GM10266 (cell line): ENCODE results near the gene NME4.

ENCODE experiments used
- DNase-seq: peaks from one replicate; pipeline ENCODE4 v3.0.0; 2012; ENCODE audit errors: extremely low spot score
- TF ChIP-seq, protein P1 (sequence below): IDR thresholded peaks from 2 replicates; pipeline ENCODE4 v1.5.1; 2012; ENCODE audit warnings: mild to moderate bottlenecking, low read depth; ENCODE audit not compliant: control insufficient read depth, insufficient read depth; ENCODE audit errors: missing control alignments

Gene NME4

DNA sequence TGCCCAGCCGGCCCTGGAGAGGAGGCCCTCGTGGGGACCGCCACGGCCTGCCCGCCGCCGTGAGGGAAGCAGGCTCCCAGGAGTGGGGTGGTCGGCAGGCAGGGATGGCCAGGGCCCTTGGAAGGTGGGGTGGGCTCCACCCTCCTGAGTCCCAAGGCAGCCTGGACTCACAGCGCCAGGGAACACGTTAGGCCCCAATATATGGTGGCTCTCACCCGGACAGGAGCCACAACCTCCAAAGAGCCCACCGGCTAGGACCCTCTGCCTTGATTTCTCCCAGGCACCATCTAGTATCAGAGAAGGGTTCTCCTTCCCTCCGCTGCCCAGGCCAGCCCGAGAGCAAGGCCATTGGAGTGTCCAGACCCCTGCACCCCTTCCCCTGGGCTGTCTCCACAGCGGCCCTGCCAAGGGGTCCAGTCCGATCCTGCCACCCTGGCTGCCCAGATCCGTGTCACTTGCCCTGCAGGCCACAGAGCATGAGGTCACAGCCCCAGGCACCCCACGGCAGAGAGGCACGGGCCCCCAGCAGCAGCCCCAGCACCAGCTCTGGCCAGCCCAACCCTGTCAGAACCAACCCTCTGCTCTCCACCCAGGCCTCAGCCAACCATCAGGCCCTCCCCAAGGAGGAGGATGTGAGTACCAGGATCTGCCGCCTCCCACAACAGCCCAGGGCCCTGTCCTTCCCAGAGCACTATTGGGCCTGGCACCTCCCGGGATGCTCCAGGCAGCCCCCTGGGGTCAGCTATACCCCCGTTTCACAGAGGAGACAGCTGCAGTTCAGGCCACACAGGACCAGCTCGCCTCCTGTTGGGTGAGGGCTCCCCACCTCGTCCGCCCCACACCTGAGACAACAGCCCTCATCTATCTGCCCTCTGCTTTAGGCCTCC lies 43.4 kb upstream of the NME4 start:
- no peak for DNase-seq
- TF ChIP-seq, protein P1, sequence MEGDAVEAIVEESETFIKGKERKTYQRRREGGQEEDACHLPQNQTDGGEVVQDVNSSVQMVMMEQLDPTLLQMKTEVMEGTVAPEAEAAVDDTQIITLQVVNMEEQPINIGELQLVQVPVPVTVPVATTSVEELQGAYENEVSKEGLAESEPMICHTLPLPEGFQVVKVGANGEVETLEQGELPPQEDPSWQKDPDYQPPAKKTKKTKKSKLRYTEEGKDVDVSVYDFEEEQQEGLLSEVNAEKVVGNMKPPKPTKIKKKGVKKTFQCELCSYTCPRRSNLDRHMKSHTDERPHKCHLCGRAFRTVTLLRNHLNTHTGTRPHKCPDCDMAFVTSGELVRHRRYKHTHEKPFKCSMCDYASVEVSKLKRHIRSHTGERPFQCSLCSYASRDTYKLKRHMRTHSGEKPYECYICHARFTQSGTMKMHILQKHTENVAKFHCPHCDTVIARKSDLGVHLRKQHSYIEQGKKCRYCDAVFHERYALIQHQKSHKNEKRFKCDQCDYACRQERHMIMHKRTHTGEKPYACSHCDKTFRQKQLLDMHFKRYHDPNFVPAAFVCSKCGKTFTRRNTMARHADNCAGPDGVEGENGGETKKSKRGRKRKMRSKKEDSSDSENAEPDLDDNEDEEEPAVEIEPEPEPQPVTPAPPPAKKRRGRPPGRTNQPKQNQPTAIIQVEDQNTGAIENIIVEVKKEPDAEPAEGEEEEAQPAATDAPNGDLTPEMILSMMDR: no peak

DNA sequence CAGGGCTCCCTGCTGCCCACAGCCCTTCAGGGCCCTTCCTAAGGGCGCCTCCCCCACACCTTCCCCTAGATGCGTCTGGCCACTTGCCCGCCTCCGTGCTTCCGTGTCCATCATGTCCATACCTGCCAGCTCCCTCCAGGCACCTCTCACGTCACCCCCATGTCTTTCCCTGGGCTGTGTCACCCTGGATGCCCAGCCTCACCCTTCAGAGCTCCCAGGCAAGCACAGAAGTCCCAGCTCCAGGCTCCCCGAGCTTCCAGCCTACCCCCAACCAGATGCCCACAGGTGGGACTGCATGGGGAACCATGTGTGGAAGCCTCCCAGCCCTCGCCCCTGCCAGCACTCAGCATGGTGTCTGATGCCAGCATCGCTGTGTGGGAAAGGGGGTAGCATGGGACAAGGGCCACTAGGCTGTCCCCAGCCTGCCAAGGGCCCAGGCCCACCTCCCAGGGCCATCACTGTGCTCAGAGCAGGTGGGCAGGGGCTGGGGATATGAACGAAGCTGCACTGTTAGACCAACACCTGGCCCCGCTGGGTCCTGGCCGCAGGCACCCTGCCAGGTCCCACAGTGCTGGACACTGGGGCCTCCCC lies 42.6 kb upstream of the NME4 start:
- TF ChIP-seq, protein P1: no peak
- DNase-seq: no peak

DNA sequence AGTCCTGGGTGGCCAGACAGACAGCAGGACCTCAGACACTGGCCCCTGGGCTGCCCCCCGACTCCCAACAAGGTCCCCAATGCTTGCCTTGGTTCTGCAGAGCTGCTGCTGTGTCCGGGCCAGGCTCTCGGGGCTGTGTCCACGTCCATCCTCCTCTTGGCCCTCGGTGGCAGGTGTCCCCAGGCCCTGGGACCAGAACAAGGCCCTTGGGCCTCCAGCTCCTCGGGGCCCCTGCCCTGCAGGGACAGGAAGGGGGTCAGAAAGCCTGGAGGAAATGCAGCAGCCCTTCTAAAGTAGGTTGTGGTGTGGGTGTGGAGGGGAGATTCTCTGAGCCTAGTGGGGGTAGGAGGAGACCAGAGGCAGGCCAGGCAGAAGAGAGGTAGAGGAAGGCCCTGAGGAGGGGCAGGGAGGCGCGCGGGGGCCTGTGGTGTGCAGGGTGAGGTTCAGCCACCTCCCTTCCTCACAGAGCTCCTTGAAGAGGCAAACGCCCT lies 42.0 kb upstream of the NME4 start:
- TF ChIP-seq, protein P1: no peak
- no peak for DNase-seq

DNA sequence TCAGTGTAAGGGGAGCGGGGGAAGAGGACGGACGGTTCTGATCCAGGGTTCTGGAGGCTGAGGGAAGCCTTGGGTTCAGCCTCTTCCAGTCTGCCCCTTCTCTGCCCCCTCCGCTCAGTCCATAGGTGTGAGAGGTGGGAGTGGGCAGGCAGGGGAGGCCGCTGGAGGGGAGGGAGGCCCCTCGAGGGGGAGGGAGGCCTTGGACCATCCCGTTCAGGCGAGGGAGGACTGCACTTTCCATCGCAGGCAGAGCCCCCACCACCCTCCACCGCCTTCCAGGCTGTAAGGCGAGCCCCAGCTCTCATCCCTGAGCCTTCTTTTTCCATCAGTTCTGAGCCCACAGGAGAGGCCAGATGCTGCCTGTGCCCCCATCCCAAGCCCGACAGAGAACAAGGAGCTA lies 40.3 kb upstream of the NME4 start:
- TF ChIP-seq, protein P1: no peak
- DNase-seq: no peak

DNA sequence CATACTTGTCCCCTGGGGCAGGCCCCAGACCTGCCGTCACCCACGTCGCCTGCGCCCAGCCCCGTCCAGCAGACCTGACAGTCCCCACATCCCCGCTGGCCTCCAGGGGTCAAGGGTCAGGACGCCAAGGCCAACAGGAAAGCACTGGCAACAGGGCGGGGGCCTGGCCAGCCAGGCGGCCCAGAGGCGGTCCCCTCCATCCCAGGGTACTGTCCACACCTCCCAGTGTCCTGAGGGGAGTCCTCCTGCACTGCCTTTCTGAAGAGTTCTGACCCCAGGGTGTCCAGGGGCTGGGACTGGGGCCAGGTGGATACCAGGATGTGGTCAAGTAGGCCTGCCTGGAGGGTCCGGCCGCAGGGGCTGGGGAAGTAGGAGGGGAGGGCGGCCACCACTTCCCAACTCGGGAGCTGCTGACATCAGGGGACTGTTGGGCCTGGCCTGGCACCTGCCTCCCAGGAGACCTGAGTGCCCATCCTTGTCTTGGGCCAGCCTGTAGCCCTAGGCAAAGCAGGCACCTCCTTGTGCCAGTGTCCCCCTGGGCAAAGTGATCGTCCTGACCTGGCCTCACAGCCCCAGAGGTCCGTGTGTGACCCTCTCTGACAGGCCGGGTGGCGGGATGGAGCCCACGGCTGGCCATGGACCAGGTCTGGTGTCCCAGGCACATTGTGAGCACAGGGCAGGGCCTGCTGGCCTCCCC lies 37.8 kb upstream of the NME4 start:
- DNase-seq: no peak
- TF ChIP-seq, protein P1: no peak

DNA sequence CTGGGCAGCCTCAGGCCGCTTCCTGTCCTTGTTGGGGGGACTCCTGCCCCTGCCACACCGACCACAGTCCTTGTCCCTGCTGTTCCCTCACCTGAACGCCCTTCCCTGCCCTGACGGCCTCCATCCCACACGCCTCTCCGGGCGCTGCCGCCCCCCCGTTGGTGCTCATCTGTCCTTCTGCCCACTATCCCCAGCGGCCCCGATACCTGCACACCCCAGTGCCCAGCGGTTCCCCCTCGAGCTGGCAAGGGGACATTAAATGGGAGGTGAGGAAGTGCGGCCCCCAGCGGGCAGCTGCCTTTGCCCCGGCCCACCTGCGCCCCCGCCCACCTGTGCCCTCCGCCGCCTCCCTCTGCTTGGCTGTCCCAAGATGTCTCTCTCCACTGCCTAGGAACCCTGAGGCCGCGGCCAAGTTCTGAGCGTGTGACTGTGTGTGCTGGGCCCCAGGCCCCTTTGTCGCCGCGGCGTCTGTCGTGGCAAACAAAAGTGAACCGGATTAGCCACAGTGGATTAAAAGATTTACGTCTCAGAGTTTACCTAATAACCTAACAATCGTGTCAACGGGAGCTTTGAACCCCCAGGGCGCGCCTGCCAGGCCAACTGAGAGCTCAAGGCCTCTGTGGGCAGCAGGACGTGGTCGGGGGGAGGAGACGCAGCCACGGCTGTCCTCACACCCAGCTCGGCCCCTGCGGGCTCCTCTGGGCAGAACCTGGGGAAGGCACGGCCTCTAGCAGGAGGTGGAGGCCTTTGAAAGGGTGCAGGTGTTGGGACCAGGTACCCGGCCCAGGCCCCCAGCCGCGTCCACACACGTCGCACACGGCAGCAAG lies 36.9 kb upstream of the NME4 start:
- TF ChIP-seq, protein P1: no peak
- DNase-seq: no peak
